EL (cell line): ENCODE measurements around the gene MYO15B.

ENCODE experiments used
- DNase-seq: peaks from one replicate; pipeline ENCODE4 v3.0.0-alpha.2; 2016

Gene MYO15B

GRCh38 chr17:75604034-75604695 is 16.6 kb downstream of the MYO15B start:
- no peak for DNase-seq

GRCh38 chr17:75605790-75606189 is 18.2 kb downstream of the MYO15B start:
- no peak for DNase-seq

DNA sequence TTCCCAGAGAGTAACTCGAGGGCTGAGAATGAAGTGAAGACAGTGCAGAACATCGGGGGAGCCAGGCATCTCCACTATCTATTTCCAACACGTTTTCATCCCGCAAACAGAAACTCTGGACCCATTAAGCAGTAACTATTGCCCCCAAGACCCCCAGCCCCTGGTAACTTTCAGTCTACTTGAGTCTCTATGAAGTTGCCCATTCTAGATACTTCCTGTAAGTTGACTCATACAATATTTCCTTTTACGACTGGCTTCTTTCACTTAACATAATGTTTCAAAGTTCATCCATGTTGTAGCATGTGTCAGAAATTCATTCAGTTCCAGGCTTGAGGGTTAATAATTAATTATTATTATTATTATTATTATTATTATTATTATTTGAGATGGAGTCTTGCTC is 19.5 kb downstream of the MYO15B start:
- no peak for DNase-seq

GRCh38 chr17:75610103-75610984 is 22.7 kb downstream of the MYO15B start:
- no peak for DNase-seq

DNA sequence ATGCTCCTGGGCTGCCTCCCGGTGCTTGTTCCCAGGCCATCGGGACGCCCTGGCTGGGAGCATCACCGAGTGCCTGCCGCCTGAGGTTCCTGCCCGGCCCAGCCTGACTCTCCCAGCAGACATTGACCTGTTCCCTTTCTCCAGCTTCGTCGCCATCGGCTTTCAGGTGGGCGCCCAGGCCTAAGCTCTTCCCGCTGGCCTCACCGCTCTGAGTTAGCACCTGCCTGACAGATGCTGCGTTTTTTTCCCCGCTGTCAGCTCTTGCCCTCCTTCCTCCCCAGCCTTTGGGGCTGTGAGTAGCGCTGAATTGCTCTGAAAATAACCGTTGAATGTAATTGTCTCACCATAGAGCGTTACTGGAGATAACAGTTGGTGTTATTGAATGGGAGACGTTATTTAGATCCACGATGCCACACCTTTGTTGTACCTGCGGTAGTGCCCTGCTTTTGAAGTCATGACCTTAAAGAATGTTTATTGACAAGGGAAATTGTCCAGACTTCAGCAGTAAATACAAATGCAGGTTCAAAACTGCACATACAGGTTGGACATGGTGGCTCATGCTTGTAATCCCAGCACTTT is 24.3 kb downstream of the MYO15B start:
- DNase-seq, result no peak

DNA sequence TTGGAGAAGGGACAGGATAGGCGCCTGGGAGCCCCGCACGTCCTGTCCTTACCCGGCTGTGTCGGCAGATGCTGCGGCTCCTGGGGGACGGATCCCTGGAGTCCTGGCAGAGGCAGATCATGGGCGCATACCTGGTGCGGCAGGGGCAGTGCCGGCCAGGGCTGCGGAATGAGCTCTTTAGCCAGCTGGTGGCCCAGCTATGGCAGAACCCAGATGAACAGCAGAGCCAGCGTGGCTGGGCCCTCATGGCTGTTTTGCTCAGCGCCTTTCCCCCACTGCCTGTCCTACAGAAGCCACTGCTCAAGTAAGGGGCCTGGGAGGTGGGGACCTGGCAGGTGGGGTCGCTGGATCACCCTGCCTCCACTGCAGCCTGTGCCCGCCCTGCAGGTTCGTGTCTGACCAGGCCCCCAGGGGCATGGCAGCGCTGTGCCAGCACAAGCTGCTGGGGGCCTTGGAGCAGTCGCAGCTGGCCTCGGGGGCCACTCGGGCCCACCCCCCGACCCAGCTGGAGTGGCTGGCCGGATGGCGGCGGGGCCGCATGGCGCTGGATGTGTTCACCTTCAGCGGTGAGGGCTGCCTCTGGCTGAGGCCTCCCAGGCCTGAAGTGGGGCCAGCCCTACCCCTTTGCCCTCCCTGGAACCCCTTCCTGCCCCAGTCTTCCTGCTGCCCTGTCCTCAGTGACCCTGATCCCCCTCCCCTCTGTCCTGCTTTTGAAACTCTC is 25.5 kb downstream of the MYO15B start:
- no peak for DNase-seq

DNA sequence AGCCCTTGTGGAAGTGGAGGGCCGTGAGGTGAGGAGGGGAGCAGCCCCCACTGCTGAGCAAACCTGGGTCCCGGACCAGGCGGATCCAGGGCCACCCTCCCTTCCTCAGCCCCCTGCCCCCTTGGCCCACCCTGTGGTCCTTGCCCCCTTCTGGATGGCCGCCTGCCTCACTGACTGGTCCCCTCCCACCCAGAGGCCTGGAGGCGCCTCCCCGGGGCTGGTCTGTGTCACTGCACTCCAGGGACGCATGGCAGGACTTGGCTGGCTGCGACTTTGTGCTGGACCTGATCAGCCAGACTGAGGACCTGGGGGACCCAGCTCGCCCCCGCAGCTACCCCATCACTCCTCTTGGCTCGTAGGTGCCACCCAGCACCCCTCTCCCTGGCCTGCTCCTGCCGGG is 26.4 kb downstream of the MYO15B start:
- no peak for DNase-seq

DNA sequence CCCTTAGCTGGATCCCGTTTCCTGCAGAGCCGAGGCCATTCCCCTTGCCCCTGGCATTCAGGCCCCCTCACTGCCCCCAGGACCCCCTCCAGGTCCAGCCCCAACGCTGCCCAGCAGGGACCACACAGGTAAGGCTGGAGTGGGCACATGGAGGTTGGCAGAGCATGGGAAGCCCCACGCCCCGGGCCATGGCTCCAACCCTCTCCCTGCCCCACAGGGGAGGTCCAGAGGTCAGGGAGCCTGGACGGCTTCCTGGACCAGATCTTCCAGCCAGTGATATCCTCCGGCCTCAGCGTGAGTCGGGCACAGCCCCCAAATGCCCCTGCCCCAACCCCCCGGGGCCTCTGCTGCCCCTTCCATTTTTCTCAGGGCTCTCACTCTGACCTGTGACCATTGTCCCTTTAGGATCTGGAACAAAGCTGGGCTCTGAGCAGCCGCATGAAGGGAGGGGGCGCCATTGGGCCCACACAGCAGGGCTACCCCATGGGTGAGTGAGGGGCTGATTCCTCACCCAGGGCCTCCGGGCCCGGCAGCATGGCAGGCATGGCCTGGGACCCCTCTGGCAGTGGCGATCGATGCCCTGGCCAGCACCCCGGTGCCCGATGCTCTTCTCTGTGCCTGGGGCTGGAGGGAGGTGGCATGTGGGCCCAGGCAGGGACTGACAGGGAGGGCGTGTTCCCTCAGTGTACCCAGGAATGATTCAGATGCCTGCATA is 27.1 kb downstream of the MYO15B start:
- no peak for DNase-seq

DNA sequence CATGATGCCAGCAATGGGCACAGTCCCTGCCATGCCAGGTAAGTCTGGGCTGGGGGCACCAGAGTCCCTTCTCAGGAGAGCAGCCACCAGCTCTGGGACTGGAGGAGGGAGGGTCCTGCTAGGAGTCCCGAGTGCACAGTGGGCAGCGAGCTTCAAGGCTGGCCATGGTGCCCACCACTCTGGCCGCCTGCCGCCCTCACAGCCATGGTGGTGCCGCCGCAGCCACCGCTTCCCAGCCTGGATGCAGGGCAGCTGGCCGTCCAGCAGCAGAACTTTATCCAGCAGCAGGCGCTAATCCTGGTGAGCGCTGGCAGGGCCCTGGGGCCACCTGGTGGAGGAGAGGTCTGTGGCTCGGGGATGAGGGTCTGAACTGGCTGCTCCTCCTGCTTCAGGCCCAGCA is 27.7 kb downstream of the MYO15B start:
- DNase-seq, result no peak

GRCh38 chr17:75616521-75617122 is 29.0 kb downstream of the MYO15B start:
- no peak for DNase-seq

GRCh38 chr17:75617218-75617617 is 29.6 kb downstream of the MYO15B start:
- DNase-seq, result no peak

DNA sequence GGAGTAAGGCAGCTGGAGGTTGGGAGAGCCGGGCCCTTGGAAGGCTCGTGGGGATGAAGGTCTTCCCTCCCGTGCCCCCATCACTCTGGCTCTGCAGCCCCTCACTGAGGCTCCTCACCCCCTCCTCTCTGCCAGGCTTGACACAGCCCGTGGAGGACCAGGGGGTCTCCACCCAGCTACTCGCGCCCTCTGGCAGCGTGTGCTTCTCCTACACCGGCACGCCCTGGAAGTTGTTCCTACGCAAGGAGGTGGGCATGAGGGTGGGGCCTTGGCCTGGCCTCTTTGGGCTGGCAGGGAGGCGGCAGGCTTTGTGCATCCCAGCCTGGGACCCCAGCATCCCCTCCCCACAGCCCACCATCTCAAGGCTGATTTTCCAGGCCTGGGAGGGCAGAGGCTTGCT is 30.1 kb downstream of the MYO15B start:
- DNase-seq, result no peak

DNA sequence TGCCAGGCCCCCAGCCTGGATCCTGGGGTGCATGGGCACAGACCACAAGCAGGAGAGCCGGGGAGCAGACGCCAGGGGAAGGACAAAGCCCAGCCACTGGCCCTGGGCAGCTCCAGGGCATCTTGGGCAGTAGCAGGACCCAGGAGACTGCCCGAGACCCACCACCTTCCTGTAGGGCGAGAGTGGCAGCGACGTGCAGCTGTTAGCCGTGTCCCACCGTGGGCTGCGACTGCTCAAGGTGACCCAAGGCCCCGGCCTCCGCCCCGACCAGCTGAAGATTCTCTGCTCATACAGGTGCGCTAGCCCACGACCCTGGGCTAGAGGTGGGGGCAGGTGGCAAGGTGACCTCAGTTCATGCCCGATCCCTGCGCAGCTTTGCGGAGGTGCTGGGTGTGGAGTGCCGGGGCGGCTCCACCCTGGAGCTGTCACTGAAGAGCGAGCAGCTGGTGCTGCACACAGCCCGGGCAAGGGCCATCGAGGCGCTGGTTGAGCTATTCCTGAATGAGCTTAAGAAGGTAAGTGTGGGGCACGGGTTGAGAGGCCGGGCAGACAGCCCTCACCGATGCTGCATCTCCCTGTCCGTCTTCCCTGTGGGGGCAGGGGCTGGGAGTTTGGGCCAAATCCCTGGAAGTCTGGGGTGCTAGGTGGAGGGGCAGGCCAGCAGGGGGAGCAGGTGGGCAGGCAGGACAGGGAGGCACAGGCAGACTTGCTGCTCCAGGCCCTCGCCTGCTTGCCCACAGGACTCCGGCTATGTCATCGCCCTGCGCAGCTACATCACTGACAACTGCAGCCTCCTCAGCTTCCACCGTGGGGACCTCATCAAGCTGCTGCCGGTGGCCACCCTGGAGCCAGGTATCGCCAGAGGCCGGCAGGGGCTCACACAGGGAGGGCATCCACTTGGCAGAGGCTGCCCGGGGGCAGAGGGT is 32.2 kb downstream of the MYO15B start:
- peak; percentile 53 for DNase-seq

GRCh38 chr17:75621489-75621888 is 33.9 kb downstream of the MYO15B start:
- DNase-seq, result no peak

DNA sequence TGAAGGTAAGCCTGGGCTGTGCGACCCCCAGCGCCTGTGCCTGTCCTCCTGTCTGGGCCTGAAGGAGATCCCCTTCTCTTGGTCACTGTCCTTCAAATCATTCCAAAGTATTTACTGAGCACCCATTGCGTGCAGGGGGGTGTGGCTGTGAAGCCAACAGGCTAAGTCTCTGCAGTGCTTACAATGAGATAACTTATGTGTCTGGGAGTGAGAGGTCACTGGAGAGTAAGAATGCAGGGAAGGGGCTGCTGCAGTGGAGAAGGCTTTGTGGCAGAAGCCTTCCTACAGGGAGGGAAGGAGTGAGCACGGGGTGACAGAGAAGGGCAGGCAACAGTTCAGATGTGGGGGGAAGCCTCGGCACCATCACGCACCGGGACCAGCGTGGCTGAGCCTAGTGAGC is 34.5 kb downstream of the MYO15B start:
- DNase-seq, result no peak

DNA sequence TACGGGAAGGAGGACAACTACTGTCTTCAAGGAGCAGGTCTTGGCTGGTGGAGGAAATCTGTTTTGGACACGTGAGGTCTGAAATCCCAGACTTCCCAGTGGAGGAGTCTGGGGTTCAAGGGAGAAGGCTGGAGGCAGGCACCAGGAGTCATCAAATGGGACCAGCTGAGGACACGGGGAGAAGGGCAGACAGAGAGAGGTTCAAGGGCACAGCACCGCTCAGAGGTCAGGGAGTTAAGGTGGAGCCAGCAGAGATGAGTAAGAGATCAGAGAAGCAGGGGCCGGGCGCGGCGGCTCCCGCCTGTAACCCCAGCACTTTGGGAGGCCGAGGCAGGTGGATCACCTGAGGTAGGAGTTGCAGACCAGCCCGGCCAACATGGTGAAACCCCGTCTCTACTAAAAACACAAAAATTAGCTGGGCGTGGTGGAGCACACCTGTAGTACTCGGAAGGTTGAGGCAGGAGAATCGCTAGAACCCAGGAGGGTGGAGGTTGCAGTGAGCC is 35.2 kb downstream of the MYO15B start:
- no peak for DNase-seq

DNA sequence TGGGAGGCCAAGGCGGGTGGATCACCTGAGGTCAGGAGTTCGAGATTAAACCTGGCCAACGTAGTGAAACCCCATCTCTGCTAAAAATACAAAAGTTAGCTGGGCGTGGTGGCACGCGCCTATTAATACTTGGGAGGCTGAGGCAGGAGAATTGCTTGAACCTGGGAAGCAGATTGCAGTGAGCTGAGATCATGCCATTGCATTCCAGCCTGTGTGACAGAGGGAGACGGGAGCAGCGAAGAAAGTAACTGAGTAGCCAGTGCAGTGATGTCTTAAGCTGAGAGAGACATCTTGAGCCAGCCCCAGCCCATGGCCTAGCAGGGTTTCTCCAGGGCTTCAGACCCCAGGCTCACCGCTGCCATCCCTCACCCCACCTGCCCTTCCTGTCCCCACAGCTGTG is 35.8 kb downstream of the MYO15B start:
- DNase-seq, result peak; percentile 41

DNA sequence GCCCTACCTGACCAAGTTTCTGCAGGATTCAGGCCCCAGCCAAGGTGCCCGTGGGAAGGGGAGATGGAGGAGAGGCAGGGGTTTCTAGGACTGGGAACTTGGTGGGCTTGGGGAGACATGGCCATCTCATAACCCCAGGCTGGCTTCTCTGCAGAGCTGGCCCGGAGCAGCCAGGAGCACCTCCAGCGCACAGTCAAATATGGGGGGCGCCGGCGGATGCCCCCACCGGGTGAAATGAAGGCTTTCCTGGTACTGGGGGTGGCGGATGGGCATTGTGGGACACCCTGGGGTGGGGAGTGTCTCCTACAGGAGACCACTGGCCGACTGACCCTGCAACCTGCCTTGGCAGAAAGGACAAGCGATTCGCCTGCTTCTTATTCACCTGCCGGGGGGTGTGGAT is 36.4 kb downstream of the MYO15B start:
- no peak for DNase-seq

- DNase-seq, result no peak
Observed at GRCh38 chr17:75624714-75625345, 37.2 kb downstream of the MYO15B start.

DNA sequence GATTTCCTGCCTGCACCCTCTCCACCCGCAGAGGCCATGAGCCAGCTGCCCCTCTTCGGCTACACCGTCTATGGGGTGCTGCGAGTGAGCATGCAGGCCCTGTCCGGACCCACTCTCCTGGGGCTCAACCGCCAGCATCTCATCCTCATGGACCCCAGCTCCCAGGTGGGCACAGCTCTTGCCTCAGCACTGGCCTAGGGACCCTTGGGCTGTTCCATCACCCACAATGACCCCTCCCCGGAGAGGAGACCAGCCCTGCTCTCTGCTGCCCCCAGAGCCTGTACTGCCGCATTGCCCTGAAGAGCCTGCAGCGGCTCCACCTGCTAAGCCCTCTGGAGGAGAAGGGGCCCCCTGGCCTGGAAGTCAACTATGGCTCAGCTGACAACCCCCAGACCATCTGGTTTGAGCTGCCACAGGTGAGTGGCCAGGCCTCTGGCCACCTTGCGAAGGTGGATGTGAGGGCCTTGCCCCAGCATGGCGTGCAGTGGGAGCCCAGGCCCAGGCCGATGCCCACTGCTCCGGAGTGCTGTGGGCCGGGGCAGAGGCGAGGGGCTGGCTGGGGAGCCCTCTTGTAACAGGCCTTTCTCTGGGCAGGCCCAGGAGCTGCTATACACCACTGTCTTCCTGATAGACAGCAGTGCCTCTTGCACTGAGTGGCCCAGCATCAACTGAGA is 38.4 kb downstream of the MYO15B start:
- DNase-seq, result no peak
